ENCODE data around the gene GAB3.

- TF ChIP-seq, protein P1, sequence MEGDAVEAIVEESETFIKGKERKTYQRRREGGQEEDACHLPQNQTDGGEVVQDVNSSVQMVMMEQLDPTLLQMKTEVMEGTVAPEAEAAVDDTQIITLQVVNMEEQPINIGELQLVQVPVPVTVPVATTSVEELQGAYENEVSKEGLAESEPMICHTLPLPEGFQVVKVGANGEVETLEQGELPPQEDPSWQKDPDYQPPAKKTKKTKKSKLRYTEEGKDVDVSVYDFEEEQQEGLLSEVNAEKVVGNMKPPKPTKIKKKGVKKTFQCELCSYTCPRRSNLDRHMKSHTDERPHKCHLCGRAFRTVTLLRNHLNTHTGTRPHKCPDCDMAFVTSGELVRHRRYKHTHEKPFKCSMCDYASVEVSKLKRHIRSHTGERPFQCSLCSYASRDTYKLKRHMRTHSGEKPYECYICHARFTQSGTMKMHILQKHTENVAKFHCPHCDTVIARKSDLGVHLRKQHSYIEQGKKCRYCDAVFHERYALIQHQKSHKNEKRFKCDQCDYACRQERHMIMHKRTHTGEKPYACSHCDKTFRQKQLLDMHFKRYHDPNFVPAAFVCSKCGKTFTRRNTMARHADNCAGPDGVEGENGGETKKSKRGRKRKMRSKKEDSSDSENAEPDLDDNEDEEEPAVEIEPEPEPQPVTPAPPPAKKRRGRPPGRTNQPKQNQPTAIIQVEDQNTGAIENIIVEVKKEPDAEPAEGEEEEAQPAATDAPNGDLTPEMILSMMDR (IDR thresholded peaks at IDR 0.05) = peak in 2 of 4 experiments; percentile 8 to 43
- TF ChIP-seq POLR2A (IDR thresholded peaks at IDR 0.05) = peak in 1 of 2 donors; percentile 25
Measured at GRCh38 chrX:154762537-154763296, 11.8 kb upstream of the GAB3 start, which contains the start of gene DKC1.

Measured in gastroesophageal sphincter (tissue), 3 donors.